ENCODE data around the gene MID1.

The MID1 gene

DNA sequence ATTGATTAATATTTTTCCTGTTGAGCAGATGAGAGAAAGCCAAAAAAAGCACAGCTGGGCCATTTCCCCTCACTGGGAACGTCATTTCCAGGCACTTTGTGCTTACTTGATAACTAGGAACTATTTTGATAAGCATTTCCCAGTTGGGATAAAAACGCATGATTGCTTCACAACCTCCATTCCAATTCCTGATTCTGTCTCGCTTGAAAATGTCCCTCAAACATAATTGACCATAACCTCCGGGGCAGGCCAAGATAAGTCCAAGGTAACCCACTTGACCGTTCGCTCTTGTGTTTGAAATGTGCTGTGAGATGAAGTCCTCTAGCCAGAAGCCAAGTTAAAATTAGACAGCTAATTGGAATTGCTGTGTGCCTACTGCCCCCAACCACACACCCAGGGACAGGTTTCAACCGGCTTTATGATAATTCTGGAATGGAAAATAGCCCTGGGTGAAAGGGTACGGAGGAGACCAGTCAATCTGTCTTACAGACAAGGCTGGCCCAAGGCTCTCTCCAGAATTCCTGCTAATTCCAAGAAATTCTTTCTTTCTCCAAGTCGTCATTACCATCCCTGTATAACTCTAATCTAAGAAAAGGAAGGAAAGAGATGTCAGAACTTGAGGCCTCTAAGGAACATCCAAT lies 137.1 kb downstream of the MID1 start:
- no peak for DNase-seq

DNA sequence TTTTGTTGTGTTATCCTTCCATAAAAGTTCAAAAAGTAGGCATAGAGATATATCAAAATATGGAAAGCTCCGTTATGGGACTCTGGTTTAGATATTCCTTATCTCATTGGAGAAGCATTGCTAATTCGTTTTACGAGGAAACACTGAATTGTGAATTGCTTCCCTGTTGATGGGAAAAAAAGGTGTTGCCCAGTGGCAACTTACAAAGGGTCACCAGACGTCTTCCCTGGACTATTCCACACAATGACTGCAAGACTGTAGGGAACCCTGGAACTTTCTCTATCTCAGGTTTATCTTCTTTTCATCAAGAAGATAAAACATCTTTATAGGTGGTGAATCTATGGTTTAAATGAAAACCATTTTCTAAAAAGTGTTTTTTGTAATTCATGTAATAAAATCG lies 137.7 kb downstream of the MID1 start:
- no peak for DNase-seq

GRCh38 chrX:10482261-10482660 lies 138.1 kb downstream of the MID1 start:
- no peak for DNase-seq

GRCh38 chrX:10480861-10481260 lies 139.5 kb downstream of the MID1 start:
- DNase-seq, result no peak

- no peak for DNase-seq
These were observed 140.9 kb downstream of the MID1 start for GRCh38 chrX:10479508-10479907.

- DNase-seq, result no peak
These were observed 142.9 kb downstream of the MID1 start for GRCh38 chrX:10477525-10477924.

DNA sequence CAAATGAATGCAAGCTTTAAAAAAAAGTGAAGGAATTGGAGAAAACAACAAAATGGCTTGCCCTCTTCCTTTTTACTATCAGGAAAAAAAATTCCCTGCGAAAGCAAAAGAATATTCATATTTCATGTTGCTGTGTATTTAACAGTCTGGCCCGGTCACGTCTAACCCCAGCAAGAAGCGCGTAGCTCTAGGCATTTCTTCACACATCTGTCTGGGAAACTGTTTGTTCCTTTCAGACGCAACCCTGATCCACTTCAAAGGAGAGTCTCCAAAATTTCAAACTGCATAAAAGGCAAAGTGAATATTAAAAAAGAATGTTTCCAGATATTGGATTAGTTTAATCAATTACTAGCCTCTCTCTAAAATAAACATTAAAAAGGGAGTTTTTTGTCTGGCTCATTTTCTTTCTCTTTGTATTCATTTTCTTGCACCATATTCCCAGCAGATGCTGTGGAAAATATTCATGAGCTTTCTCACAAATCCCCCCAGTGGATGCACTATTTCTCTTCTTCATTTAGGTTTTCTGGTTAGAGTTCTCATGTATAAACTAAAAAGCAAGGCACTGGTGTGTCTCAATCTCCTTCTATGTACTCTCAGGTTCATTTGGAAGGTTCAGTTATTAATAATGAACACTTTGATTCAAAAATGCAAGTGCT lies 145.3 kb downstream of the MID1 start:
- no peak for DNase-seq

DNA sequence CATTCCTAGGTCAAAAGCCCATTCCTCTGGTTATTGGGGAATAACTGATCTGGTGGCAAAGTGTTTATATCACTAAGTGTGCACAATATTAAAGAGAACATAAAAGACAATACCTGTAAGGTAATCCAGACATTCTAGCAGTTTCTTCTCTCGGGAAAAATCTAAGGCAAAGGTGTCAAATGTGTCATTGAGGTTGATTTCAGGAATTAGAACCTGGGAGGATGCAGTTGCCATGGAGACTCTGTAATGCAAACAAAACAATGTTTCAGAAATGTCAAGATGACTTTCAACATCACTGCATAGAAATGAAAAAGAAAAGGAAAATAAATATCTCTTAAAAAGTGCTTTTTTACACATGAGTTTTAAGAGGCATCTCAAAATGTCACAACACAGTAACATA lies 145.9 kb downstream of the MID1 start:
- DNase-seq, result no peak

DNA sequence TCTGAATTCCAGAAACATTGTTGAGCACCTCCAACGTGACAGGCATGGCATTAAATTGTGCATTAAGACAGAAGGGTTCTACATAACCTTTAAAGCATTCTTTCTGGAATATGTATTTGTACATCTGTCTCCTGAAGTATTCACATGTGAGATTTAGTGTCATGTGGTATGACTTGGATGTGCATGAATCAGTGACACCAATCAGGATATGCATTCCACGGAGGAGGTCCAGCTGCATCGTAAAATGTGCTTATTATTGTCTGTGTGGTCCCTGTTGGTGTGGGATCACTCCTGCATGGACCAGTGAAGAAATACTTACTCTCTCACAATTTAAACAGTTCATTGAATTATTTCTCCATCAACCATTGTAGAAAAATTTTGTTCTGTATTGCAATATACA lies 149.0 kb downstream of the MID1 start:
- DNase-seq, result no peak

DNA sequence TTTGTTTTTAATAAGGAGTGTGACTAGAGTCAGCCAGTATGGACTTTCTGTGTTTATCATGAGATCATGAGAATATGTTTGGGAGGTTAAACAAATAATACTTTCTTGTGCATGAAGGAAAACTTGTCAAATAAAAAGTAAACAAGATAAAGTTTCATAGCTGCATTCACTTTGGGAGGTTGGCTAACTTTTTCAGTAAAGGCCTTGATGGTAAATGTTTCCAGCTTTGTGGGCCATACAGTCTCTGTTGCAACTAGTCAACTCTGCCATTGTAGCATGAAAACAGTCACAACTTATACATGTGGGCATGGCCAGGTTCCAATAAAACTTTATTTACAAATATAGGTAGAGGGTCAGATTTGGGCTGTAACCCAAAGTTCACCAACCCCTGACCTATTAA lies 150.4 kb downstream of the MID1 start:
- no peak for DNase-seq

DNA sequence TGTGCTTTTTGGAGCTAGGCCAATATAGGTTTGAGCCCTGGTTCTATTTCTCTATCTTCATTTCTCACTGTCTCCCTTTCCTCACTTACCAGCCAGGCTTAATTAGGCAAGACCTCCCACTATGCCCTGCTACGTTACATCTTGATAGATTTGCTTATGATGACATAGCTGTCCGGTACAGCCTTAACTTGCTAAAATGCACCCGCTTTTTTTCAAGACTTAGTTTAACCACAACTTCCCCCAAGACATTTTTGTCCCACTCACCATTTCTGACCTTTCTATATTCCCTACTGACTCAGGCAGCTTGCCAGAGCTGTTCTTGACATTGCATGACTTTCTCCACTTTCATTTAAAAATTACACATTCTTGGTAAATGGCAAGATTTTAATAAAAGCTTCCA lies 152.6 kb downstream of the MID1 start:
- no peak for DNase-seq

DNA sequence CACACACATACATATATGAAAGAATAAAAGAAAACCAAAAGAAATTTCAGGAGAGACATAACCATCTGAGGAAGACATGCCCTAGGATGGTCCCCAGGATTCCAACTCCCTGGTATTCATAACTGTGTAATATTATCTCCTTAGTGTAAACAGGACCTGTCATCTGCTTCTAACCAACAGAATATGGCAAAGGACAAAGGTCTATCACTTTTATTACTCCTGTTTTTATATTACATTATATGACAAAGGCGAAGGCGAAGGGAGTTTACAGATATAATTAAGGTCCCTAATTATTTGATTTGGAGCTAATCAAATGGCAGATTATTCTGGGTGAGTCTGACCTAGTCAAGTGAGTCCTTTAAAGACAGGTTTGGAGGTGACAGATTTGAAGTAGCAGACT lies 155.1 kb downstream of the MID1 start:
- no peak for DNase-seq

DNA sequence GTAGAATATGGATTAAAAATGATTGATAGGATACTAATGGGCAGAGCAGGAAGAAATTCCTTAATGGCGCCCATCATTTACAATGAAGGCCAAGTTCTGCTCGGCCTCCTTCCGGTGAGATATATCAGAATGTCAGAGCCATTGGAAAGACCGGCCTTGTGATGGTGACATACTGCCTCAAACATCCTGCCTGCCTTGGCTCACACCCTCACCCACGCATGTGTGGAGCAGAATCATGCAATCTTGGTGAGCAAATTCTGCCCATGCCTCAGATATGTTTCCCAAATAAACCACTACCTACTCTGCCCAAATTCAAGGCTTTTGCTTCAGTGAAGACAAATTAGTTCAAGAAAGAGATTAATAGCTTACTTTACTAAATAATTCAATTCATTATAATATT lies 163.3 kb downstream of the MID1 start:
- DNase-seq, result no peak

- DNase-seq, result no peak
These were observed 166.4 kb downstream of the MID1 start for GRCh38 chrX:10453945-10454344.

- DNase-seq, result no peak
These were observed 169.4 kb downstream of the MID1 start for GRCh38 chrX:10450959-10451355.

DNA sequence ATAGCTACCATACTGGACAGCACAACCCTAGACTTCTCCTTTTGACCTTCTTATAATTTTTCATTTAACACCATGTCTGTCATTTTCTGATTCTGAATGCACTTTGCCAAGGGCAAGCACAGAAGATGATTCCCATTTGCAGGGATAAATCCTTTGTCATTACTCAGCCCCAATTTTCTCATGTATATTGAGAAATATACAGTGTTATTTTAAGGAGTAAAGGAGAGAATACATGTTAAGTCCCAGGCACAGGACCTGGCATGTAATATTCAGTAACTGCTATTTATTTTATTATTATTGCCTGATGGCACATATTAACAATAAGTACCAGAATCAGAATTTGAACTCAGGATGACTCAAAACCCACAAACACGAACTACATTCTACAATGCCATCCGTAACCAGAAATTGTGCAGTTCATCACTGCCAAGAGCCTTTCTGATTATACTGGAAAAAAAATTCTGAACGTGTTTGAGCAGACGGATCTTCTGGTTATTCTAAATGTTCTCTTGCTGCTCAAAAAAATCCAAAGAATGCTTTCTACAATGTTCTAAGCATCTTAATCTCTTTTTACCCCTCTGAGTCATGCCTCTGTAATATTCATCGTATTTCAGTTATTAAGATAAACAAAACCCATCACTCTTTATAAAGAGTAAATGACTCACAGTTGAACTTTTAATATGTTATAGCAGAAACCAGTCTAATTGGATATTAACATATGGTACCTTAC lies 170.0 kb downstream of the MID1 start:
- DNase-seq, result no peak

DNA sequence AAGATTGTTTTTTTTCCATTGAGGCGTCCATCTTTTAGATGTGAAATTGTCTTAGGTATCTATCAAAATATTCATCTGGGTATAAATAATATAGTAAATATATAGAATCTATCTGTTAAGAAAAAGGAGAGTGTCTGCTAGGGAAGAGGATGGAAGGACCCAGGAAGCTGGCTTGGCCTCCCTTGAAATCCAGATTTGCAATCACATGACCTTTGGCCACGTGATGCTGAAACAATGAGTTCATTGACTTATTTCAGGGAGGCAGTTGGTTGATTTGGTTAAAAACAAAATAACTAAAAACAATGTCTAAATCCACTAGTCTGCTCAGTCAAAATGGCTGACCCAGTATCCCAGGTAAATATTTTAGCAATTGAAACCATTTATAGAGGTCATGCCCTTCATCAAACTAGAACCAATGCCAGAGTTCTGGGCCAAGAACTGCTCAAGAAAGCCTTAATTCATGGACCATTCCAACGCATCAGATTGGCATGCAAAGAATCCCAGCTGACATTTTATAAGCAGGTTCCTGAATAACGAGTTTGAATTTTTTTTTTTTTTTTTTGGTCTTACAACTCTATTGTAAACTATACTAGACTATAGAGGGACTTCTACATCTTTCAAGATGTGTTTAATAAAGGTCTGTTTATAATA lies 172.7 kb downstream of the MID1 start:
- DNase-seq, result no peak

GRCh38 chrX:10444204-10444603 lies 176.2 kb downstream of the MID1 start:
- no peak for DNase-seq

- no peak for DNase-seq
These were observed 178.9 kb downstream of the MID1 start for GRCh38 chrX:10441464-10441863.

DNA sequence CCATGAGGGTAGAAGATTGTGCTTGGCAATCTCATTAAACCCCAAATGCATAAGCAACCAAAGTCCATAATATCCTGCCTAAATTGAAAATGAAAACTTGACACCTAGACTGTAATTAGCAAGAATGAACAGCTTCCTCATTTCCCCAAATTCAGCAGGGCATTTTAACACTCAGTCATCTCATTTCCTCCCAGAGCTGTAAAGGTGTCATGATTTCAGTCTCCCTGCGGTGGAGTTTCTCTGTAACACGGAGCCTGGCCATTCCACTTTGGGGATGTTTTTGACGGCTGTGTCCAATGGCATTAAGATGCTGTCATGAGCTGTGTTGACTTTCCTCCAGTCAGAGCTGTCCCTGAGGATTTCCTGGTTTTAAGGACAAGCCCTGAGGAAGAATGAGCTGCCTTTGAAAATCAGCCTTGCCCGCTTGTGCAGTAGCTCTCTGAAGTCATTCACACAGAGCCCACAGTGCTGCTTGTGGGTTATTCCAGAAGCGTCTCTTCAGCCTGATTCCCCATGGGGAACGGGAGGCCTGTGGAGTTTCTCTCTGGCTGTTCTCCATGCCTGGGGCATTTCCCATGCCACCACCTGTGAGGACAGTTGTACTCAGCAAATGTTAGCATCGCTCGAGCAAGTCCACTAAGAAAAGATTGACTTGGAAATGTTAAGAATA lies 187.0 kb downstream of the MID1 start:
- no peak for DNase-seq

- no peak for DNase-seq
These were observed 190.5 kb downstream of the MID1 start for GRCh38 chrX:10429908-10430307.

DNA sequence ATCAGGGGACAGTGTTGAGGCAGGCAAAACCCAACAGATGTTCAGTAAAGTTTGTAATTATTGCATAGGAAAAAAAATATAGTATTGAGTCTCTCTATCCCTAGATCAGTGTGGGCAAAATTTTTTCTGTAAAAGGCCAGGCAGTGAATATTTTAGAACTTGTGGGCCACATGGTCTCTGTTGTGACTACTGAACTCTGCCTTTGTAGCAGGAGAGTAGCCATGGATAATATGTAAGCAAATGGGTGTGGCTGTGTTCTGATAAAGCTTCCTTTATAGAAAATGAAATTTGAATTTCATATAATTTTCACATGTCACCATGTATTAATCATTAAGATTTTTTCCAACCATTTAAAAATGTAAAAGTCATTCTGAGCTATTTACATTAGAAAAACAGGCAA lies 193.1 kb downstream of the MID1 start:
- no peak for DNase-seq

- DNase-seq, result no peak
These were observed 196.7 kb downstream of the MID1 start for GRCh38 chrX:10423716-10424115.

All from SW 1271 (cell line).